ENCODE measurements around the gene KIAA0232. TPM values are rescaled to one million over a fixed set of nuclear protein-coding genes. Genes with fewer than 3 reads are reported as not detected.

The KIAA0232 gene
- total and polyA plus RNA-seq, 9 of the 15 experiments (the other 6 are each of a cell fraction or from before 2014, with no cell fraction given) = 3.5 to 17.4 (median 13.0) TPM

DNA sequence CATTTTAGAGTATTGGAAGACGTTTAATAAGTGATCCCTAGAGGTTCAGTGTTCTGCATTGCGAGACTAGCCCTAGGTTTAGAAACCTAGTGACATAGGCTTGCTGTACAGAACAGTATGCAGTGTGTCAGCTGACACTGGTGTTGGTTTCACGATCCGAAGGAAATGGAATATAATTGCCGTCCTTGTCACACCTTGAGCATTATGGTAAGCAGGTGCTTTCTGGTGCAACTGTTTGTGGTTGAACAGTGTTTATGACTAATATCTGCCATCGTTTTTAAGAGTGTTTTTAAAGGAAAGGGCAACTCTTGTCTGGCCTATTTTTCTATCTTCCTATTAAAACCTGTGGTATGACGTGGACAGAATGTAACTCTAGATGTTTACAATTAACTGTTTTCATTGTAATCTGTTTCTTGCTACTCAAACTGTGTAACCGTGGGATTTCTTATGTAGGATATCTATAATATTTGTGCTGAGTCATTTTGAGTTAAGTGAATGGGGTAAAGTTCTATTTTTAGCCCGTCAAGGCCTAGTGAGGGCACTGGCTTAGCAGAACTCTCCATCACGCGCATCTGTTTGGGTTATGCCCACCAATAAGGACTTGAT lies 73.3 kb downstream of the KIAA0232 start:
- intact Hi-C loops (cut with micrococcal nuclease) = loop anchor here (5.0 kb wide), 1 partner anchor 73 kb away; the partner anchor contains the start of gene KIAA0232
- WGBS (ENCODE audit: insufficient coverage, low coverage, missing lambda C conversion rate) = 13% methylated on average over 11 of the region's 11 CpGs
- Histone ChIP-seq H3K9me3 (replicated peaks; ENCODE audit: control insufficient read depth, insufficient read depth, low read depth, low read length) (no peaks in the 10 kb centered on the region), H3K4me2 (ENCODE audit: insufficient read depth, low read length) (peak overlapping the region; percentile 78), H4K20me1 (replicated peaks; ENCODE audit: control insufficient read depth, insufficient read depth, low read length) (0 out of 2 replicates have a peak, but pooled peaks cover 6% of the 10 kb centered on the region), H3K27me3 (ENCODE audit: control insufficient read depth in 2 of 2, insufficient read depth in 2 of 2, low read length in 2 of 2) (no peaks in the 10 kb centered on the region), H2AFZ (ENCODE audit: low read depth, low read length) (peak overlapping the region; percentile 37), H3K79me2 (ENCODE audit: control insufficient read depth, insufficient read depth, low read length) (peaks cover 38% of the 10 kb centered on the region), H3K9ac (ENCODE audit: insufficient read depth in 1 of 2, low read depth in 2 of 2, low read length in 2 of 2) (peak overlapping the region in 1 of 2 experiments; percentile 46; a peak in 2 of 4 replicates), H3K4me1 (replicated peaks in 1 of 2; ENCODE audit: control insufficient read depth in 2 of 2, insufficient read depth in 2 of 2, low read length in 2 of 2) (peaks cover 0 to 13% of the 10 kb centered on the region in 2 experiments; a peak in 3 of 5 replicates), H3K27ac (ENCODE audit: extremely low read depth, low read depth, low read length) (peak overlapping the region; percentile 77), H3K36me3 (ENCODE audit: control insufficient read depth, insufficient read depth, low read length) (peaks cover 55% of the 10 kb centered on the region), H3K9me1 (ENCODE audit: control insufficient read depth, insufficient read depth, low read length) (no peaks in the 10 kb centered on the region), H3K4me3 (no peak overlapping the region)
- POLR2A ChIA-PET = interaction anchor here (1.0 to 1.7 kb wide), 3 partner anchors 10 to 18 kb away, joined by 3 to 4 read pairs (median 3); no protein-coding TSS in a partner anchor
- peak; percentile 74 for ATAC-seq
- CTCF ChIA-PET (ENCODE audit: low intra/inter-chr PET ratio) = no interaction called here
- no TSS peak for BruUV-seq (replicated peaks)
- peak; percentile 56 for FAIRE-seq
- DNase-seq (ENCODE audit: extremely low read depth in 1 of 4, low spot score in 3 of 4) = peak in 2 of 4 experiments; percentile 60
- in situ Hi-C loops (cut with MboI) = no loop called here
- peak; percentile 98 for TF ChIP-seq MAFG (tag; conservative IDR thresholded peaks at IDR 0.05)
- TF ChIP-seq FUS (optimal IDR thresholded peaks at IDR 0.05; ENCODE audit: low read depth, low read length) = no peak
- 0 out of 4 replicates have a peak, but pooled peaks of 1 of the 2 experiments have one; percentile 22 for TF ChIP-seq NRF1 (conservative IDR thresholded peaks at IDR 0.05 in 1 of 2, IDR thresholded peaks at IDR 0.05 in 1 of 2)
- TF ChIP-seq JUN (IDR thresholded peaks at IDR 0.05; ENCODE audit: borderline replicate concordance, low read depth, low read length) = 0 out of 2 replicates have a peak, but pooled peaks have one; percentile 12
- no peak for TF ChIP-seq JUN (CRISPR knock-in tag; IDR thresholded peaks at IDR 0.05; ENCODE audit: borderline replicate concordance)
- TF ChIP-seq L3MBTL2 (IDR thresholded peaks at IDR 0.05) = peak; percentile 78
- TF ChIP-seq HNRNPLL (IDR thresholded peaks at IDR 0.05; ENCODE audit: low read depth, low read length, poor library complexity, severe bottlenecking) = peak; percentile 59
- TF ChIP-seq, protein P1, sequence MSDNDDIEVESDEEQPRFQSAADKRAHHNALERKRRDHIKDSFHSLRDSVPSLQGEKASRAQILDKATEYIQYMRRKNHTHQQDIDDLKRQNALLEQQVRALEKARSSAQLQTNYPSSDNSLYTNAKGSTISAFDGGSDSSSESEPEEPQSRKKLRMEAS (CRISPR knock-in tag; IDR thresholded peaks at IDR 0.05) = peak; percentile 32; the same call in 1 of the 2 replicates
- TF ChIP-seq NBN (IDR thresholded peaks at IDR 0.05; ENCODE audit: low read depth) = peak; percentile 34; the same call in 1 of the 2 replicates
- TF ChIP-seq STAG1 (CRISPR knock-in tag; IDR thresholded peaks at IDR 0.05; ENCODE audit: borderline replicate concordance) = no peak
- TF ChIP-seq FOSL1 (tag; conservative IDR thresholded peaks at IDR 0.05) = peak; percentile 54; the same call in 1 of the 2 replicates
- TF ChIP-seq, protein P2, sequence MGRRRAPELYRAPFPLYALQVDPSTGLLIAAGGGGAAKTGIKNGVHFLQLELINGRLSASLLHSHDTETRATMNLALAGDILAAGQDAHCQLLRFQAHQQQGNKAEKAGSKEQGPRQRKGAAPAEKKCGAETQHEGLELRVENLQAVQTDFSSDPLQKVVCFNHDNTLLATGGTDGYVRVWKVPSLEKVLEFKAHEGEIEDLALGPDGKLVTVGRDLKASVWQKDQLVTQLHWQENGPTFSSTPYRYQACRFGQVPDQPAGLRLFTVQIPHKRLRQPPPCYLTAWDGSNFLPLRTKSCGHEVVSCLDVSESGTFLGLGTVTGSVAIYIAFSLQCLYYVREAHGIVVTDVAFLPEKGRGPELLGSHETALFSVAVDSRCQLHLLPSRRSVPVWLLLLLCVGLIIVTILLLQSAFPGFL (CRISPR knock-in tag; IDR thresholded peaks at IDR 0.05) = no peak
- TF ChIP-seq, protein P3, sequence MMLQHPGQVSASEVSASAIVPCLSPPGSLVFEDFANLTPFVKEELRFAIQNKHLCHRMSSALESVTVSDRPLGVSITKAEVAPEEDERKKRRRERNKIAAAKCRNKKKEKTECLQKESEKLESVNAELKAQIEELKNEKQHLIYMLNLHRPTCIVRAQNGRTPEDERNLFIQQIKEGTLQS (IDR thresholded peaks at IDR 0.05) = peak; percentile 60; the same call in 1 of the 2 replicates
- TF ChIP-seq, protein P3 (CRISPR knock-in tag; conservative IDR thresholded peaks at IDR 0.05) = no peak
- peak; percentile 95 for TF ChIP-seq NFE2 (IDR thresholded peaks at IDR 0.05; ENCODE audit: low read depth)

All from K562 (cell line).